ENCODE measurements around the gene SOCS6. TPM values are rescaled to one million over a fixed set of nuclear protein-coding genes. Genes with fewer than 3 reads are reported as not detected.

SOCS6 gene
- total RNA-seq, 2 experiments from 2014 or later = 0.75 to 1.3 TPM

DNA sequence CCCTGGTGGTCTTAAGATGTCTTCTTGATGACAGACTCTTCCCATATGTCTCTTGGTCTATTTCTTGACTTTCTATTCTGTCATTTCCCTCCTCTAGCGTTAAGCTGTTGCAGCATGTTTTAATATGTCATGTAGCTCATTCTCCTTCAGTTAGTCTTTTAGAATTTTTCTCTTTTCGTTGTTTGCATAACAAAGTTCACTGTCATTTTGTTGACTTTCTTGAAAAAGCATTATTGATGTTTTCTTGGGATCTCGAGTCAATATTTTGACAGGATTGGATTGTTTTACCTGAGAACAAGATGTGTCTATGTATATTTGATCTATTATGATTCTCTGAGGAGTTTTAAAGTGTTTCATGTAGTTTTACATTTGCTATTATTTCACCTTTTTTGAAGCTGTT lies 24.8 kb downstream of the SOCS6 start:
- intact Hi-C loops (cut with micrococcal nuclease) = no loop called here
- Mint-ChIP-seq H3K4me3 (no peak overlapping the region), H3K36me3 (peaks cover 2% of the 10 kb centered on the region), H3K4me1 (ENCODE audit: low read depth) (no peaks in the 10 kb centered on the region), H3K9me3 (peaks cover 2% of the 10 kb centered on the region), H3K27ac (no peak overlapping the region), H3K27me3 (peaks cover 2% of the 10 kb centered on the region)
- ChIA-PET CTCF (no interaction called here), POLR2A (interaction anchor here (0.6 kb wide), 1 partner anchor 50 kb away, joined by 3 read pairs; no protein-coding TSS in a partner anchor)
- no peak for DNase-seq

- Mint-ChIP-seq H3K9me3 (no peaks in the 10 kb centered on the region), H3K4me1 (ENCODE audit: low read depth) (no peaks in the 10 kb centered on the region), H3K4me3 (no peak overlapping the region), H3K36me3 (no peaks in the 10 kb centered on the region), H3K27me3 (peaks cover 2% of the 10 kb centered on the region), H3K27ac (no peak overlapping the region)
- CTCF ChIA-PET = interaction anchor here (1.2 kb wide), 1 partner anchor 178 kb away, joined by 3 read pairs; no protein-coding TSS in a partner anchor
- intact Hi-C loops (cut with micrococcal nuclease) = no loop called here
- no peak for DNase-seq
- POLR2A ChIA-PET = no interaction called here
Observed at GRCh38 chr18:70314151-70314782, 25.4 kb downstream of the SOCS6 start.

DNA sequence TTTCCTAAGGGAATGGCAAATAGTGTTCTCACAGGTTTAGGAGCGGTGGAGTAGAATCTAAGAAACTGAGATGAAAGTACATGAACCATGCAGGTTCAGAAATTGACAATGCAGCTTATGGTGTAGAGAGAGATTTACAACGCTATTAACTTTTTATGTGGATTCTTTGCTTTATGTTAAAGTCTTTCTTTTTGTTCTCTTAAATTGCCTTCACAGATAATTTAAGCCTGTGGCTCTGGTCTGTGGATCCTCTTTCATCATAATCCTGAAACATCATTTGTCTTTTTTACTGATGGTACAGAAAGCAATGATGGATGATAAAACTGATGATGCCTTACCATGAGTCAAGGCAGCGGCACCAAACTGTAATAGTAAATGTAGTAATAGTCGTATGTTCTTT lies 30.3 kb downstream of the SOCS6 start:
- Mint-ChIP-seq H3K4me1 (ENCODE audit: low read depth) (no peaks in the 10 kb centered on the region), H3K27ac (no peak overlapping the region), H3K27me3 (no peaks in the 10 kb centered on the region), H3K4me3 (no peak overlapping the region), H3K9me3 (no peaks in the 10 kb centered on the region), H3K36me3 (no peaks in the 10 kb centered on the region)
- DNase-seq = no peak
- ChIA-PET CTCF (no interaction called here), POLR2A (no interaction called here)
- intact Hi-C loops (cut with micrococcal nuclease) = no loop called here

GRCh38 chr18:70321616-70322015 lies 32.8 kb downstream of the SOCS6 start:
- H3K27ac Mint-ChIP-seq = no peak overlapping the region
- DNase-seq = no peak
- H3K9me3 Mint-ChIP-seq = no peaks in the 10 kb centered on the region
- ChIA-PET CTCF (no interaction called here), POLR2A (no interaction called here)
- no peaks in the 10 kb centered on the region for H3K27me3 Mint-ChIP-seq
- H3K36me3 Mint-ChIP-seq = no peaks in the 10 kb centered on the region
- H3K4me1 Mint-ChIP-seq (ENCODE audit: low read depth) = no peaks in the 10 kb centered on the region
- H3K4me3 Mint-ChIP-seq = no peak overlapping the region
- intact Hi-C loops (cut with micrococcal nuclease) = no loop called here

- Mint-ChIP-seq H3K4me1 (ENCODE audit: low read depth) (no peaks in the 10 kb centered on the region), H3K36me3 (no peaks in the 10 kb centered on the region), H3K27me3 (no peaks in the 10 kb centered on the region), H3K27ac (no peak overlapping the region), H3K4me3 (no peak overlapping the region), H3K9me3 (no peaks in the 10 kb centered on the region)
- intact Hi-C loops (cut with micrococcal nuclease) = no loop called here
- ChIA-PET POLR2A (no interaction called here), CTCF (no interaction called here)
- no peak for DNase-seq
Observed at GRCh38 chr18:70322385-70322784, 33.5 kb downstream of the SOCS6 start.

DNA sequence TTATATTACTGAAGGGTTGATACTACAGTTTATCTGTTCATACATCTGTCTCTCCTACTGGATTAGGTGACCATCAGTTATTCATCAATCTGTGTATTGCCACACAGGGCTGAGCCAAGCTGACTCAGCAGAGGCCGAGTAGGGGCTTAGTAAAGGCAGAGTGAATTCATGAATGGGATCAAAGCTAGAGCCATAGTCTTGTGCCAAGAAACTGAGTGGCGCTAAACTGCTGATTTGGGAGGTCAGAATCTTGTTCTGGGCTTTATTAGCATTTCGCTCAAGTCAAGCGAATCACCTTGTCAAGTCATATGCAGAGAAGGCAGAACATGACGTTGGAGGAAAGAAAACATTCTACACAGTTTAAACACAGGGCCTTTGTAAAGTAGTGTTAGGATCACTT lies 34.1 kb downstream of the SOCS6 start:
- ChIA-PET CTCF (no interaction called here), POLR2A (no interaction called here)
- Mint-ChIP-seq H3K4me3 (no peak overlapping the region), H3K4me1 (ENCODE audit: low read depth) (no peaks in the 10 kb centered on the region), H3K27me3 (no peaks in the 10 kb centered on the region), H3K9me3 (no peaks in the 10 kb centered on the region), H3K27ac (no peak overlapping the region), H3K36me3 (no peaks in the 10 kb centered on the region)
- DNase-seq = no peak
- intact Hi-C loops (cut with micrococcal nuclease) = no loop called here

GRCh38 chr18:70324897-70325296 lies 36.1 kb downstream of the SOCS6 start:
- POLR2A ChIA-PET = no interaction called here

DNA sequence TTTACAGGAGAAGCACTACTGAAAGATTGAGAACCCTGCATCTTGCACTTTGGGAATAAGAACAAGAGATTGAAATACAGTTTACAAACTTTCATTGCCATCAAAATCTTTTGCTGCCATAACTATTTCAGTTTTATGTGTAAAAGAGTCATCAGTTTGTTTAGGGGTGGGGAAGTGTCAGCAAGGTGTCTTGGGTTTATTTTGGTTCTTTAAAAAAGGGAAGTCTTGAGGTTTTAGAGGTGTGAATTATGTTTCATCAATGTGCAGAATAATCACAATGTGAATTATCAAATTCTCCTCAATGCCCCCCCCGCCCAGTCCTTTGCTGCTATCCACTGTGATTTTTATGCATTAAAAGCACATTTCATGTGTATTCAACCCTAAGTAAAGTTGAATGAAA lies 37.4 kb downstream of the SOCS6 start:
- Mint-ChIP-seq H3K9me3 (no peaks in the 10 kb centered on the region), H3K27me3 (no peaks in the 10 kb centered on the region), H3K27ac (no peak overlapping the region), H3K36me3 (no peaks in the 10 kb centered on the region), H3K4me1 (ENCODE audit: low read depth) (no peaks in the 10 kb centered on the region), H3K4me3 (no peak overlapping the region)
- ChIA-PET CTCF (no interaction called here), POLR2A (no interaction called here)
- DNase-seq = no peak
- intact Hi-C loops (cut with micrococcal nuclease) = no loop called here

More at GRCh38 chr18:70324897-70325296, 36.1 kb downstream of the SOCS6 start:
- H3K9me3 Mint-ChIP-seq = no peaks in the 10 kb centered on the region
- CTCF ChIA-PET = no interaction called here
- no peak for DNase-seq
- H3K4me3 Mint-ChIP-seq = no peak overlapping the region
- no peak overlapping the region for H3K27ac Mint-ChIP-seq
- intact Hi-C loops (cut with micrococcal nuclease) = no loop called here
- no peaks in the 10 kb centered on the region for H3K36me3 Mint-ChIP-seq
- no peaks in the 10 kb centered on the region for H3K27me3 Mint-ChIP-seq
- H3K4me1 Mint-ChIP-seq (ENCODE audit: low read depth) = no peaks in the 10 kb centered on the region

- intact Hi-C loops (cut with micrococcal nuclease) = no loop called here
- Mint-ChIP-seq H3K9me3 (no peaks in the 10 kb centered on the region), H3K36me3 (no peaks in the 10 kb centered on the region), H3K4me3 (no peak overlapping the region), H3K27ac (no peak overlapping the region), H3K27me3 (no peaks in the 10 kb centered on the region), H3K4me1 (ENCODE audit: low read depth) (no peaks in the 10 kb centered on the region)
- POLR2A ChIA-PET = no interaction called here
- no peak for DNase-seq
- CTCF ChIA-PET = no interaction called here
Observed at GRCh38 chr18:70328169-70328568, 39.3 kb downstream of the SOCS6 start.

DNA sequence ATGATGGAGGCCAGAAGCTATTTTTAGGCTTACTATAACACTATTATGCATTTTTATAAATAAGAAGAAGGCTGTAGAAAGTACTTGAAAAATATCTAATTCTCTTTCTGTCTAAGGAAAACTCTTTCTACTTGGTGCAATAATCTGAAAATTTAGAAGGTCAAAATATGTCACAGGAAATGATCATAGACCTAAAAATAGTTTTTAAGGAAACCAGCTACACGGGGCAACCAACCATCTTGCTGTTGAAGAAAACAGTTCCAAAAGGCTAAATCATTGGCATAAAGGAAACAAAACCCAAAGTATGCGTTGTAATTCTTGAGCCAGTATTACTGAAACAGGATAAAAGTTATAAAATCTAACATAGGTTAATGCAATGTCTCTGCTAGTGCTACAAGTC lies 40.2 kb downstream of the SOCS6 start:
- no peaks in the 10 kb centered on the region for H3K36me3 Mint-ChIP-seq
- H3K4me1 Mint-ChIP-seq (ENCODE audit: low read depth) = no peaks in the 10 kb centered on the region
- H3K27me3 Mint-ChIP-seq = no peaks in the 10 kb centered on the region
- intact Hi-C loops (cut with micrococcal nuclease) = no loop called here
- no peak overlapping the region for H3K27ac Mint-ChIP-seq
- DNase-seq = no peak
- H3K9me3 Mint-ChIP-seq = peaks cover under 1% of the 10 kb centered on the region
- no peak overlapping the region for H3K4me3 Mint-ChIP-seq
- ChIA-PET POLR2A (no interaction called here), CTCF (no interaction called here)

DNA sequence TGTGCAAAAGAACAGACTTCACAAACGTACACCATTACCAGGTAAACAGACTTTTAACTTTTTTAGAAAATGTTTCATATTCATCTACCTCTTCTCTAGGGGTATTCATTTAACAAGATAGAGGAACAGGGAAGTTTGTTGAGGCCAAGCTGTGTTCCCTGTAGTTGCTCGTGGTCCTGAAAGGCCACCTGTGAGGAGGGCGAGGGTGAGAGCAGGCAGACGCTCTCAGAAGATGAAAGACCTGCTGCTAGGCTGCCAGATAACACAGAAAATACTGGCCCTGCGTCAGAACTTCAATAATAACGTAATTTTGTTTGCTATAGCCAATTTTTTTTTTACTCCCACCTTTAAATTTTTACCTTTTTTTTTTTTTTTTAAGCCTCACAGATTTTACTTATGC lies 42.0 kb downstream of the SOCS6 start:
- H3K36me3 Mint-ChIP-seq = no peaks in the 10 kb centered on the region
- no peak for DNase-seq
- H3K27me3 Mint-ChIP-seq = no peaks in the 10 kb centered on the region
- H3K27ac Mint-ChIP-seq = no peak overlapping the region
- H3K4me1 Mint-ChIP-seq (ENCODE audit: low read depth) = no peaks in the 10 kb centered on the region
- H3K9me3 Mint-ChIP-seq = peaks cover 10% of the 10 kb centered on the region
- CTCF ChIA-PET = no interaction called here
- POLR2A ChIA-PET = no interaction called here
- H3K4me3 Mint-ChIP-seq = no peak overlapping the region
- intact Hi-C loops (cut with micrococcal nuclease) = no loop called here

DNA sequence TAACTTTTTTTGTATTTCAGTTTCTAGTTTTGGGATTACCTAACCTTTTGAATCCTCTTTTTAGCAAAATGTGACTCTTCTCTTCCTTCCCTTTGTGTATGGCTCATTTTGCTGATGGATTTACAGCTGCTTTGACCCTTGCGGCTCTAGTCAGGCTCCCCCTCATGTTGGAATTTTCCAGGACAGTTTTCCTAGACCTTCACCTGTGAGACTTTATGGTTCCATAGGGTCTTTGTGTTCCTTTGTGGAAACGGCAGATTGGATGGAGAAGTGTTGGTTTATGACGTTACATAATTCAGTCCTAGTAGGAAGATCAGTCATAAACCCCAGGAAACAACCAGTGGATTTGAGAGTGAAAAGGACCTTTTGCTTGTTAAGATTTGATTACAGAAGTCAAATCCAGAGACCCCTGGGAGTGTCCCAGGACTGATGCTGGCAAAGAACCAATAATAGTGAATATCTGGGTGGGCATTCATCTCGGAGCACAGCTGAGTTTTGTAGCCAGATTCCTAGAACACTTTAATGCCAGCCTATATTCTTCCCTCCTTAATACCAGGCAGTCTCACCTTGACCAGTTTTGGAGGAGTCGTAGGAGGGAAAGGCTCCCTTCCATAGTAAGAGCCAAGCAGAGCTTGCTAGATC lies 42.7 kb downstream of the SOCS6 start:
- no peak for DNase-seq
- H3K9me3 Mint-ChIP-seq = peaks cover 10% of the 10 kb centered on the region
- H3K4me3 Mint-ChIP-seq = no peak overlapping the region
- no peaks in the 10 kb centered on the region for H3K36me3 Mint-ChIP-seq
- intact Hi-C loops (cut with micrococcal nuclease) = no loop called here
- H3K4me1 Mint-ChIP-seq (ENCODE audit: low read depth) = no peaks in the 10 kb centered on the region
- H3K27me3 Mint-ChIP-seq = no peaks in the 10 kb centered on the region
- H3K27ac Mint-ChIP-seq = no peak overlapping the region
- POLR2A ChIA-PET = no interaction called here
- CTCF ChIA-PET = no interaction called here

- Mint-ChIP-seq H3K36me3 (no peaks in the 10 kb centered on the region), H3K4me1 (ENCODE audit: low read depth) (no peaks in the 10 kb centered on the region), H3K9me3 (peaks cover 10% of the 10 kb centered on the region), H3K4me3 (no peak overlapping the region), H3K27ac (no peak overlapping the region), H3K27me3 (no peaks in the 10 kb centered on the region)
- CTCF ChIA-PET = no interaction called here
- intact Hi-C loops (cut with micrococcal nuclease) = no loop called here
- POLR2A ChIA-PET = no interaction called here
- DNase-seq = no peak
Observed at GRCh38 chr18:70332694-70333093, 43.8 kb downstream of the SOCS6 start.

All from activated CD4-positive, alpha-beta memory T cell treated with anti-CD3 and anti-CD28 coated beads for 36 hours (primary cell).